Progenitor cell of endocrine pancreas (in vitro differentiated cells): ENCODE data around the gene GPNMB. TPM values are rescaled to one million over a fixed set of nuclear protein-coding genes. Genes with fewer than 3 reads are reported as not detected.
A peak's percentile ranks its signal among the peaks of the same experiment; 100 is the strongest.

ENCODE experiments used
- DNase-seq: peaks from one replicate; pipeline ENCODE4 v3.0.0; 2021; ENCODE audit warnings: low spot score; ENCODE audit not compliant: unreplicated experiment
- H3K27ac Mint-ChIP-seq: 2 replicates; pipeline ENCODE4 v1.8.0; 2021; ENCODE audit warnings: mild to moderate bottlenecking, moderate library complexity, mixed read lengths
- H3K27me3 Mint-ChIP-seq: 2 replicates; pipeline ENCODE4 v1.8.0; 2021; ENCODE audit warnings: mixed read lengths
- H3K36me3 Mint-ChIP-seq: 2 replicates; pipeline ENCODE4 v1.8.0; 2022; ENCODE audit warnings: mixed read lengths; ENCODE audit not compliant: insufficient read depth
- H3K4me1 Mint-ChIP-seq: 2 replicates; pipeline ENCODE4 v1.8.0; 2021; ENCODE audit warnings: low read depth, mixed read lengths
- H3K4me3 Mint-ChIP-seq: 2 replicates; pipeline ENCODE4 v1.8.0; 2021; ENCODE audit warnings: low read depth, mild to moderate bottlenecking, moderate library complexity, mixed read lengths
- H3K9me3 Mint-ChIP-seq: 2 replicates; pipeline ENCODE4 v1.8.0; 2021; ENCODE audit warnings: low read depth, mixed read lengths
- CTCF ChIP-seq: fragments of 200-600 bp; sonication (generic); IDR thresholded peaks from one replicate; pipeline ENCODE4 v1.5.0; 2021; ENCODE audit warnings: antibody characterized with exemption, mild to moderate bottlenecking; ENCODE audit not compliant: unreplicated experiment
- total RNA-seq: library from RNA; stranded (reverse); gene quantifications from 2 replicates; pipeline ENCODE4 v1.2.1, GENCODE V29; 2021

GPNMB gene
- total RNA-seq, 1 donor from 2014 or later, result 0.98 TPM

- H3K27me3 Mint-ChIP-seq, result no peaks in the 10 kb centered on the region
- no peak overlapping the region for H3K27ac Mint-ChIP-seq
- peak overlapping the region; percentile 39 for H3K4me3 Mint-ChIP-seq
- no peak for DNase-seq
- H3K4me1 Mint-ChIP-seq, result peaks cover 21% of the 10 kb centered on the region
- TF ChIP-seq CTCF, result no peak
- no peaks in the 10 kb centered on the region for H3K9me3 Mint-ChIP-seq
- peaks cover 12% of the 10 kb centered on the region for H3K36me3 Mint-ChIP-seq
These were observed 39.6 kb upstream of the GPNMB start for GRCh38 chr7:23207021-23207420.

GRCh38 chr7:23207884-23208283 is 38.7 kb upstream of the GPNMB start:
- DNase-seq, result no peak
- Mint-ChIP-seq H3K9me3 (no peaks in the 10 kb centered on the region), H3K4me1 (peaks cover 29% of the 10 kb centered on the region), H3K27me3 (no peaks in the 10 kb centered on the region), H3K36me3 (peaks cover 11% of the 10 kb centered on the region), H3K27ac (no peak overlapping the region), H3K4me3 (no peak overlapping the region)
- no peak for TF ChIP-seq CTCF

GRCh38 chr7:23208316-23208715 is 38.3 kb upstream of the GPNMB start:
- Mint-ChIP-seq H3K4me1 (peaks cover 29% of the 10 kb centered on the region), H3K27ac (no peak overlapping the region), H3K9me3 (no peaks in the 10 kb centered on the region), H3K36me3 (peaks cover 10% of the 10 kb centered on the region), H3K4me3 (no peak overlapping the region), H3K27me3 (no peaks in the 10 kb centered on the region)
- DNase-seq, result no peak
- no peak for TF ChIP-seq CTCF

GRCh38 chr7:23210506-23210905 is 36.1 kb upstream of the GPNMB start:
- Mint-ChIP-seq H3K36me3 (peaks cover 5% of the 10 kb centered on the region), H3K27me3 (no peaks in the 10 kb centered on the region), H3K9me3 (no peaks in the 10 kb centered on the region), H3K4me3 (no peak overlapping the region), H3K4me1 (peaks cover 29% of the 10 kb centered on the region), H3K27ac (no peak overlapping the region)
- no peak for TF ChIP-seq CTCF
- no peak for DNase-seq

GRCh38 chr7:23211589-23211988 is 35.0 kb upstream of the GPNMB start:
- Mint-ChIP-seq H3K4me1 (peaks cover 26% of the 10 kb centered on the region), H3K36me3 (peaks cover 2% of the 10 kb centered on the region), H3K27ac (peak overlapping the region; percentile 85), H3K4me3 (peak overlapping the region; percentile 55), H3K27me3 (no peaks in the 10 kb centered on the region), H3K9me3 (no peaks in the 10 kb centered on the region)
- no peak for DNase-seq
- no peak for TF ChIP-seq CTCF
